ENCODE measurements around the gene SLC25A31.
A peak's percentile ranks its signal among the peaks of the same experiment; 100 is the strongest.

SLC25A31 gene

GRCh38 chr4:127730142-127730913 lies at the start of gene SLC25A31:
SLC25A31 (plus strand) TSS chr4:127730400; CDS start chr4:127730546, 146 bp downstream.
- DNase-seq: no peak

DNA sequence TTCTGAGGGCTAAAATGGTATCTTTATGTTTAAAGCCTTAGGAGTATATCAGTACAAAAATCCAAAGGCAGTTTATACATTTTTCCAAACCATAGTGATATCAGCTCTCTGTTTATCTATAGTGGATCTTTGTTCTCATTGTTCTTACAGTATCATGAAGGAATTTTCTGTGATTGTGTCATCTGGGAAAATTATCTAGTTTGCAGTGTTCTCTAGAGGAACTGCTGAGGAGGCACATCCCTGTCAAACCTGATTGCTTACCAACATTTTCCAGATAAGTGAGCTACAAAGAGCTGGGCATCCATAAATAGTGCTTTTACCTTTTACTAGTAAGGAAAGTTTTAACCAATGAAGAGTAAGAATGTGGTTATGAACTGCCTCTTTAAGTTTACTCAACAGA lies 44.9 kb upstream of the SLC25A31 start:
- DNase-seq: no peak

DNA sequence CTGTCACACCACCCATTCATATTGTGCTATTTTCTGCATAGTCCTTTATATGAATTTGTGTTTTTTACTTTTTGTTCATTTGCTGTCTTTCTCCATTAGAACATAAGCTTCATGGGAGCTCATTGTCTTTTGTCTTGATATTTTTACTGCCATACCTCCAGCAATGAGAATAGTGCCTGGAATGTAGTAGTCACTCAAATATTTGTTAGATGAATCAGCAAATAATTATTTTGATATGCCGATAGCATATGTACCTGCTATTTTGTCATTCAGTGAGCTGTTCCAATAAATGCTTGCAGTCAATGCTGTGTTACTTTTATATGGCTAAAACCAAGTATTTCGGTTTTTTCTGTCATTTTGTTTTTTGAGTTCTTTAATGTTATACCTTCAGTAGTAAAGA lies 43.5 kb upstream of the SLC25A31 start:
- no peak for DNase-seq

GRCh38 chr4:127687580-127687979 lies 42.6 kb upstream of the SLC25A31 start:
- DNase-seq: no peak

DNA sequence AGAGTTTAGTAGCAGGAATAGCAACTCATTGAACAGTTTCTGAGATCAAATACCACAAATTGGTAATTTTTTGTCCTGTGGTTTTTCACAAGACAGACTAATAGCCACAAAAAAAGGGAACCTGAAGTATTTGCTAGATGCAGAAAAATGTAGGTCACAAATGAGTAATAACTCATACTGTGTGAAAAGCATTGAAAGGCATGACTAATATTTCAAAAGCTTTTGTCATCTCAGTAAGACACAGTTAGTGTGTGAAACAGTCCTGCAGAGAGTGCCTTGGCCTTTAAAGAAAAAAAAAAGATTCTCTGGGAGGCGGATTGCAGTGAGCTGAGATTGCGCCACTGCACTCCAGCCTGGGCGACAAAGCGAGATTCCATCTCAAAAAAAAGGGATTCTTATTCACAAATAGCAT lies 31.4 kb upstream of the SLC25A31 start:
- no peak for DNase-seq

DNA sequence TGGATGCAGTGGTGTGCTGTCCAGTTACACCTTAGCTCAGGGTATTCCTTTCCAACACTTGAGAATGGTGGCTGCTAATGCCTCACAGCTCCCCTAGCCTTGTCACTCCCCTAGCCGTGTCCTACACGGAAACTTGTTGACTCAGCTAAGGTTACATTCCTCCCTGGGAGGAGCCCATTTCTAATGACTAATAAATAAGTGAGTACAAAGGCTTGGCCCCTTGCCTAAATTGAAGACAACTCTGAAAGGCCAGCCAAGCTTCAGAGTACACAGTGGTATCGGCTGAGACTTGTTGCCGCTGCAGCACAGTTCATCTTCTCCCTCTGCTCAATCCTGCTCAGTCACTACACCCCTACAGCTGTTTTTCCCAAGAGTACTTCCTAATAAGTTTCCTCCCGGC lies 21.2 kb upstream of the SLC25A31 start:
- peak; percentile 29 for DNase-seq

DNA sequence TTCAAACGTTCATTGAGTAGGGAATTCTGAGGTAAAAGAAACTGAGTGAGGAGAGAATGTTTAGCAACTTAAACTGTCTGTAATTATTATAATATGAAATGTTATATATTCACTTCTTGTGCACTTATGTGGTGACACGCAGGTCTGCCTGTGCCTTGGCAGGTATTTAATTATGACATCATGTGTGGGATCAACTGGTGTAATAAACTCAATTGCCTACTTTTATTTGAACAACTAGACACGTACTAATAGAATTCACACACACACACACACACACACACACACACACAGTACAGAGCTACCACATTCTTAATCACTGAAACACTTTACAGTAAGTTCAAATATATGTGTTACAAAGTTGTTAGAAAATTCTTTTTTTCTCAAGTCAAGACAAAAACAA lies 20.7 kb upstream of the SLC25A31 start:
- no peak for DNase-seq

DNA sequence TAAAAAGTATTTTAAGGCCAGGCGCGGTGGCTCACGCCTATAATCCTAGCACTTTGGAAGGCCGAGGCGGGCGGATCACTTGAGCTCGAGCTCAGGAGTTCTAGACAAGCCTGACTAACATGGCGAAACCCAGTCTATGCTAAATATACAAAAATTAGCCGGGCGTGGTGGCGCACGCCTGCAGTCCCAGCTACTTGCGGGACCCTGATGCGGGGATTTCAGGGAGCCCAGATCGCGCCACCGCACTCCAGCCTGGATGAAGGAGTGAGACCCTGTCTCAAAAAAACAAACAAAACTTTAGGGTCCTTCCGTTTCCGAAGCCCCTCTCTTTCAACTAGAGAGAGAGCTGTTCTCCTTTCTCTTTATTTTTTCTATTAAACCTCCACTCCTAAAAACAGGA lies 1.2 kb downstream of the SLC25A31 start:
- no peak for DNase-seq

GRCh38 chr4:127732623-127733328 lies 2.6 kb downstream of the SLC25A31 start:
- no peak for DNase-seq

GRCh38 chr4:127734976-127735375 lies 4.8 kb downstream of the SLC25A31 start:
- DNase-seq: no peak

GRCh38 chr4:127737295-127737694 lies 7.1 kb downstream of the SLC25A31 start:
- DNase-seq: no peak

DNA sequence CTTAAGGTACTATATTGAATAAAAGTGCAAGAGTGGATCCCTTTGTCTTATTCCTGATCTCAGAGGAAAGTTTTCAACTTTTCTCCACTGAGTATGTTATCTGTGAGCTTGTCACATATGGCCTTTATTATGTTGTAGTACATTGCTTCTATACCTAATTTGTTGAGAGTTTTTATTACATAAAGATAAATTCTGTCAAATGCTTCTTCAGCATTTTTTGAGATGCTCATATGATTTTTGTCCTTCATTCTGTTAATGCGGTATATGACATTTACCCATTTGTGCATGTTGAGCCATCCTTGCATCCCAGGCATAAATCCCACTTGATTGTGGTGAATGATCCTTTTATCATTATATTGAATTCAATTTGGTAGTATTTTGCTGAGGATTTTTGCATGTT lies 11.0 kb downstream of the SLC25A31 start:
- DNase-seq: no peak

- DNase-seq: no peak
These were observed 17.7 kb downstream of the SLC25A31 start for GRCh38 chr4:127747883-127748282.

GRCh38 chr4:127748957-127749356 lies 18.8 kb downstream of the SLC25A31 start:
- DNase-seq: no peak

DNA sequence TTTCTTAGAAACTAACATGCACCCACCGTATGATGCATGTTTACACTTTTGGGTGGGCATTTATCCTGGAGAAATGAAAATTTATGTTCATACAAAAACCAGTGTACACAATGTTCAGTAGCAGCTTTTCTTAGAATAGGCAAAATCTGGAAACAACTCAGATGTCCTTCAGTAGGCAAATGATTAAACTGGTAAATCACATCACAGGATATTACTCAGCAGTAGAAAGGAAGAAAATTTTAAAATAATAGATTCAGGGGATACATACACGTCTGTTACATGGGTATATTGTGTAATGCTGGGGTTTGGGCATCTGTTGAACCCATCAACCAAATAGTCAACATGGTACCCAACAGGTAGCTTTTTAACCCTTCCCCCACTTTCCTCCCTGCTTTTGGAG lies 26.7 kb downstream of the SLC25A31 start:
- no peak for DNase-seq

DNA sequence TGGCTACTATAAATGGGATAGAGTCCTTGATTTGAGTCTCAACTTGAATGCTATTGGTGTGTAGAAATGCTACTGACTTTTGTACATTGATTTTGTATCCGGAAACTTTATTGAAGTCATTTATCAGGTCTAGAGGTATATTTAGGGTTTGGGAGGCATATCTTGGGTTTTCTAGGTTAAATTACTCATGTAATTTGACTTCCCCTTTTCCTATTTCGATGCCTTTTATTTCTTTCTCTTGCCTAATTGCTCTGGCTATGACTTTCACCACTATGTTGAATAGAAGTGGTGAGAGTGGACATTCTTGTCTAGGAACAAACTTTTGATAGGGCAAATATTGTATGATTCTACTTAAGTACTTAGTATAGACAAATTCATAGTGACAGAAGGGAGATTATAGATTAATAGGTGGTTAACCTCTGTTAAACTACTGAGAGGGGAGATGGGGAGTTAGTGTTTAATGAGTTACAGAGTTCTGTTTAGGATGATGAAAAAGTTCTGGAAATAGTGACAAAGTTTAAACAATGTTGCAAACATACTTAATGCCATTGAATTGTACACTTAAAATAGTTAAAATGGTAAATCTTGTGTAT lies 29.1 kb downstream of the SLC25A31 start:
- no peak for DNase-seq

DNA sequence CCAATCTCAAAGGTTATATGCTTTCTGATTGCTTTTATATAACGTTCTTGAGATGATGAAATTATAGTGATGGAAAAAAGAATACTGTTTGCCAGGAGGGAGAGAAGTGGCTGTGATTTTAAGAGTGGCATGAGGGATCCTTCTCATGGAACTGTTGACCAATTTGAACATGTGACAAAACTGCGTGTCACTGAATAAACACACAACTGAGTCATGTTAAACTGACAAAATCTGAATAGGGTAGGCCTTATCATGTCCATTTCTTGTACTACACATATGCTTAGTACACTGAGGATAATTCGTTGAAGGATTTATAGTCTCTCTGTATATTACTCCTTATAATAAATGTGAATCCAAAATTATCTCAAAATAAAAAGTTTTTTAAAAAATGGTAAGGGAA lies 29.7 kb downstream of the SLC25A31 start:
- DNase-seq: no peak

DNA sequence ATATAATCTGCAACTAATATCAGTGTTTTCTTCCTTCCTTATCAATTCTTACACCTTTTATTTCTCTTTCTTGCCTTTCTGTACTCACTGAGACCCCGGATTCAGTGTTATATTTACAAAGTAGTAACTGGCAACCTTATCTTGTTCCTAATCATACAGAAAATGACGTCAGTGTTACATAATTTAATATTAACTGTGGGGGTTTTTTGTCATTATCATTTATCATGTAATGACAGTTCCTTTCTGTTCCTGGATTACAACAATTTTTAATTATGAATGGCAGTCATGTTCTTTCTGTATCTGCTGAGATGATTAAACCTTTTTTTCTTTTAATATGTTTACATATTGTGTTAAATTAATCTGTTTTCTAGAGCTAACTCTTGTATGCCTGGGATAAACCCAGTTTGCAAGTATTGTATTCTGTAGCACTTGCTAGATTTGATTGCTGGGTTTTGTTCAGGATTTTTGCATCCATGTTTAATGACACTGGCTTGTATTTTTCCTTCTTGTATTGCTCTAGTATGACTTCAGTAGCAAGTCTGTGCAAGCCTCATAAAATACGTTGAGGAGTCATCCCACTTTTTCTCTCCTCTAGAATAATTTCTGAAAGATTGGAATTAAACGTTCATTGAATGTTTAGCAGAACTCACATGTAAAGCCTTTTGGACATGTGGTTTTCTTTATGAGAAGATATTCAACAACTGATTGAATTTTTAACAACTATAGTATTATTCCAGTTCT lies 41.5 kb downstream of the SLC25A31 start:
- no peak for DNase-seq

GRCh38 chr4:127772769-127773671 lies 42.8 kb downstream of the SLC25A31 start:
- DNase-seq: no peak

DNA sequence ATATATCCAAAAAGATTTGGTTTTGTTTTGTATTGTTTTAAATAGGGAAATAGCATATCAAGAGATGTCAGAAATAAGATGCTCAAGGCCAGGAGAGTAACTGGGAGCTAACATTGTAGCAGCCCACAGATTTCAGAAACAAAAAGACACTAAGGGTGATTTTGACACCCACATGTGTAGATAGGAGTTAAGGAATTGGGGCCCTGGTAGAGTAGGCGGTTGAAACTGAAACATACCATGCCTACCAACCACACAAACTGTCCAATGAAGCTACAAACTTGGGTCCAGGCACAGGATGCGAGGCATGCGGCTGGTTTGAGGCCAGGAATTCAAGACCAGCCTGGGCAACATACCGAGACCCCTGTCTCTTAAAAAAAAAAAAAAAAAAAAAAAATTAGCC lies 45.6 kb downstream of the SLC25A31 start:
- no peak for DNase-seq

DNA sequence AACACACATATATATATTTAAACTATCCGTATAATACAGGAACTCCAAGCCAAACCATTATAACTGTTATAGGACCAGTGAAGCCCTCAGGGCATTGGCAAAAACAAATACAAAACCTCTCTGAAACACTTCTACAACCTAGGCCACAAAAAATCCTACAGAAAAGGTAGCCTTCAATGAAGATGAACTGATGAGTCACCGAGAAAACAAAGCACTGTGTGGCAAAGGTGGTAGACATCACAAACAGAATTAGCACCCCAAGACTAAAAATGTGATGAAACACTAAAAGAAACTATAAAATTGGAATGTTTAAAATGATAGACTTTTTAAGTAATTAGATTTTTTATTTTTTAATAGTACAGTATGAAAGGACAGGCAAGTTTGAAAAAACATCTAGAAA lies 46.4 kb downstream of the SLC25A31 start:
- no peak for DNase-seq

- no peak for DNase-seq
These were observed 47.3 kb downstream of the SLC25A31 start for GRCh38 chr4:127777487-127777886.

All from NCI-H774 (cell line).